ENCODE data around the gene B3GNT7.

B3GNT7 gene

GRCh38 chr2:231383416-231384108 lies 11.9 kb upstream of the B3GNT7 start:
- in situ Hi-C loops (cut with MboI; ENCODE audit: low sequenced_read_pairs): no loop called here

GRCh38 chr2:231384109-231384435 lies 11.4 kb upstream of the B3GNT7 start:
- in situ Hi-C loops (cut with MboI; ENCODE audit: low sequenced_read_pairs): no loop called here

- in situ Hi-C loops (cut with MboI; ENCODE audit: low sequenced_read_pairs): no loop called here
Measured at GRCh38 chr2:231384970-231385369, 10.5 kb upstream of the B3GNT7 start.

GRCh38 chr2:231385429-231385828 lies 10.1 kb upstream of the B3GNT7 start:
- in situ Hi-C loops (cut with MboI; ENCODE audit: low sequenced_read_pairs): no loop called here

GRCh38 chr2:231386446-231386845 lies 9.1 kb upstream of the B3GNT7 start:
- in situ Hi-C loops (cut with MboI; ENCODE audit: low sequenced_read_pairs): no loop called here

- in situ Hi-C loops (cut with MboI; ENCODE audit: low sequenced_read_pairs): no loop called here
Measured at GRCh38 chr2:231387904-231388724, 7.4 kb upstream of the B3GNT7 start.

- in situ Hi-C loops (cut with MboI; ENCODE audit: low sequenced_read_pairs): no loop called here
Measured at GRCh38 chr2:231388725-231389346, 6.7 kb upstream of the B3GNT7 start.

- in situ Hi-C loops (cut with MboI; ENCODE audit: low sequenced_read_pairs): no loop called here
Measured at GRCh38 chr2:231390667-231391066, 4.8 kb upstream of the B3GNT7 start.

- in situ Hi-C loops (cut with MboI; ENCODE audit: low sequenced_read_pairs): no loop called here
Measured at GRCh38 chr2:231391981-231392380, 3.5 kb upstream of the B3GNT7 start.

- in situ Hi-C loops (cut with MboI; ENCODE audit: low sequenced_read_pairs): no loop called here
Measured at GRCh38 chr2:231392431-231393148, 2.9 kb upstream of the B3GNT7 start.

- in situ Hi-C loops (cut with MboI; ENCODE audit: low sequenced_read_pairs): no loop called here
Measured at GRCh38 chr2:231393149-231394131, 2.1 kb upstream of the B3GNT7 start.

GRCh38 chr2:231394211-231395141 lies 1.0 kb upstream of the B3GNT7 start:
- in situ Hi-C loops (cut with MboI; ENCODE audit: low sequenced_read_pairs): no loop called here

GRCh38 chr2:231396058-231396821 lies 730 bp downstream of the B3GNT7 start:
- in situ Hi-C loops (cut with MboI; ENCODE audit: low sequenced_read_pairs): no loop called here

- in situ Hi-C loops (cut with MboI; ENCODE audit: low sequenced_read_pairs): no loop called here
Measured at GRCh38 chr2:231397011-231397927, 1.8 kb downstream of the B3GNT7 start.

- in situ Hi-C loops (cut with MboI; ENCODE audit: low sequenced_read_pairs): no loop called here
Measured at GRCh38 chr2:231397928-231398294, 2.4 kb downstream of the B3GNT7 start.

- in situ Hi-C loops (cut with MboI; ENCODE audit: low sequenced_read_pairs): no loop called here
Measured at GRCh38 chr2:231398585-231398984, 3.1 kb downstream of the B3GNT7 start.
